ENCODE data around the gene MYBPC2.

GRCh38 chr19:50501186-50501567 lies 68.5 kb downstream of the MYBPC2 start:
- TF ChIP-seq CTCF (conservative IDR thresholded peaks at IDR 0.05 in 1 of 2, IDR thresholded peaks at IDR 0.05 in 1 of 2; ENCODE audit: extremely low read depth in 1 of 2, insufficient read depth in 1 of 2, low read depth in 1 of 2, low read length in 2 of 2) (no peak), EZH2 (IDR thresholded peaks at IDR 0.05; ENCODE audit: borderline replicate concordance, low read length) (no peak)
